ENCODE results near the gene SLC7A14.

DNA sequence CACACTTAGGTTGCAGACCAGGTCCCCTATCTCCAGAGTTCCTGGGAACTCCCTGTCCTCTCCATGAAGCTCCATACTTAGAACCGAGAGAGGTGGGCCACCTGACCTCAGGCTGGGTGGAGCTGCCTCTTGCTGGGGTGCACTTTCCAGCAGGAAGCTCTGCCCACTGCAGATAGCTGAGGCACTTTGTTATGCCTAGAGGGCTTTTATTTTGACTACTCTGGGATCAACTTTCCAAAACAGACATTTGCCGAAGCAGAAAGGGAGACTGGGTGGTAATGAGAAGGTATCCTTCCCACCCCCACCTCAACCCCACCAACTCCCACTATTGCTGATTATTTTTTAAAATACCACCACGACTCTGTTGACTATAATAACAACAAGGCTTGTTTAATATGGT, 112.5 kb downstream of the SLC7A14 start:
- TF ChIP-seq, protein P1, sequence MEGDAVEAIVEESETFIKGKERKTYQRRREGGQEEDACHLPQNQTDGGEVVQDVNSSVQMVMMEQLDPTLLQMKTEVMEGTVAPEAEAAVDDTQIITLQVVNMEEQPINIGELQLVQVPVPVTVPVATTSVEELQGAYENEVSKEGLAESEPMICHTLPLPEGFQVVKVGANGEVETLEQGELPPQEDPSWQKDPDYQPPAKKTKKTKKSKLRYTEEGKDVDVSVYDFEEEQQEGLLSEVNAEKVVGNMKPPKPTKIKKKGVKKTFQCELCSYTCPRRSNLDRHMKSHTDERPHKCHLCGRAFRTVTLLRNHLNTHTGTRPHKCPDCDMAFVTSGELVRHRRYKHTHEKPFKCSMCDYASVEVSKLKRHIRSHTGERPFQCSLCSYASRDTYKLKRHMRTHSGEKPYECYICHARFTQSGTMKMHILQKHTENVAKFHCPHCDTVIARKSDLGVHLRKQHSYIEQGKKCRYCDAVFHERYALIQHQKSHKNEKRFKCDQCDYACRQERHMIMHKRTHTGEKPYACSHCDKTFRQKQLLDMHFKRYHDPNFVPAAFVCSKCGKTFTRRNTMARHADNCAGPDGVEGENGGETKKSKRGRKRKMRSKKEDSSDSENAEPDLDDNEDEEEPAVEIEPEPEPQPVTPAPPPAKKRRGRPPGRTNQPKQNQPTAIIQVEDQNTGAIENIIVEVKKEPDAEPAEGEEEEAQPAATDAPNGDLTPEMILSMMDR (IDR thresholded peaks at IDR 0.05) = no peak
- TF ChIP-seq EZH2phosphoT487 (IDR thresholded peaks at IDR 0.05) = no peak

All from neural progenitor cell (in vitro differentiated cells).